BE2C (cell line): Measurements from ENCODE around the gene TK2.

ENCODE experiments used
- DNase-seq: peaks from one replicate; pipeline ENCODE4 v3.0.0-alpha.2; 2020
- H3K27me3 ChIP-seq: fragments of 250-450 bp; sonication (Bioruptor Pico); 2 replicates; pipeline ENCODE4 v1.5.1; 2020; ENCODE audit warnings: mild to moderate bottlenecking
- H3K36me3 ChIP-seq: fragments of 250-450 bp; sonication (Bioruptor Pico); 2 replicates; pipeline ENCODE4 v1.5.1; 2020; ENCODE audit warnings: mild to moderate bottlenecking
- H3K4me1 ChIP-seq: fragments of 250-450 bp; sonication (Bioruptor Pico); 2 replicates; pipeline ENCODE4 v1.5.1; 2020
- H3K4me3 ChIP-seq: 2 replicates; pipeline ENCODE4 v1.5.1; 2011; ENCODE audit warnings: low read depth, low read length
- H3K9me3 ChIP-seq: fragments of 250-450 bp; sonication (Bioruptor Pico); 2 replicates; pipeline ENCODE4 v1.5.1; 2020
- TF ChIP-seq, protein P1 (sequence below): IDR thresholded peaks from 2 replicates; pipeline ENCODE4 v1.5.1; 2012; ENCODE audit warnings: mild to moderate bottlenecking, low read depth, low read length

Gene TK2

DNA sequence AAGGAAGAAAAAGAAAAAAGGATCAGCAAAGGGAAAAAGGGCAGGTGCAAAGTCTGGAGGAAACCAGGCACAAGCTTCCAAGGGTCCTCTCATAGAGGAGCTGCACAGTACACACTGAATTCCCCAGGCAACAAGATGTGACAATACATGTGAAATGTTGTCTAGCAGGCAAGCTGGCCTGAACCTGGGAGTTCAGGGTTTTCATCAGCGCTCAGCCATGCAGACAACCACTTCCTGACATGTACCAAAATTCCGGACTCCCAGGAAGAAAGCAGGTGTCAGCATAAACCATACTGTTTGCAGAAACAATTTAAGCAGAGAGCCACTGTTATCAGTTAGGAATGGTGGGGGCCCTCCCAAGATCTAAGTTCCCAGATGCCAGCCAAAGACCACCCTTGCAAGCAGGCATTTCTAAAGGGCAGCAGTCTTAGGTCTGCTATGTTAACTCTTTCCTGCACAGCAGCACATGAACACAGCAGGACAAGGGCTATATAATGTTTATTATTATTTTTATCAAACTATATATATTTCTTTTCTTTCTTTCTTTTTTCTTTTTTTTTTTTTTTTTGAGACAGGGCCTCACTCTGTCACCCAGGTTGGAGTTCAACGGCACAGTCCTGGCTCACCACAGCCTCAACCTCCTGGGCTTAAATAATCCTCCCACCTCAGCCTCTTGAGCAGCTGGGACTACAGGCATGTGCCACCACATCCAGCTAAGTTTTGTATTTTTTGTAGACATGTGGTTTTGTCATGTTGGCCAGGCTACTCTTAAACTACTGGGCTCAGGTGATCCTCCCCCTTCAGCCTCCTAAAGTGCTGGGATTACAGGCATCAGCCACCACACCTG lies 10.1 kb downstream of the TK2 start:
- Histone ChIP-seq H3K4me3 (no peak overlapping the region), H3K4me1 (no peaks in the 10 kb centered on the region), H3K27me3 (no peaks in the 10 kb centered on the region), H3K36me3 (no peaks in the 10 kb centered on the region), H3K9me3 (no peaks in the 10 kb centered on the region)
- DNase-seq, result no peak
- TF ChIP-seq, protein P1, sequence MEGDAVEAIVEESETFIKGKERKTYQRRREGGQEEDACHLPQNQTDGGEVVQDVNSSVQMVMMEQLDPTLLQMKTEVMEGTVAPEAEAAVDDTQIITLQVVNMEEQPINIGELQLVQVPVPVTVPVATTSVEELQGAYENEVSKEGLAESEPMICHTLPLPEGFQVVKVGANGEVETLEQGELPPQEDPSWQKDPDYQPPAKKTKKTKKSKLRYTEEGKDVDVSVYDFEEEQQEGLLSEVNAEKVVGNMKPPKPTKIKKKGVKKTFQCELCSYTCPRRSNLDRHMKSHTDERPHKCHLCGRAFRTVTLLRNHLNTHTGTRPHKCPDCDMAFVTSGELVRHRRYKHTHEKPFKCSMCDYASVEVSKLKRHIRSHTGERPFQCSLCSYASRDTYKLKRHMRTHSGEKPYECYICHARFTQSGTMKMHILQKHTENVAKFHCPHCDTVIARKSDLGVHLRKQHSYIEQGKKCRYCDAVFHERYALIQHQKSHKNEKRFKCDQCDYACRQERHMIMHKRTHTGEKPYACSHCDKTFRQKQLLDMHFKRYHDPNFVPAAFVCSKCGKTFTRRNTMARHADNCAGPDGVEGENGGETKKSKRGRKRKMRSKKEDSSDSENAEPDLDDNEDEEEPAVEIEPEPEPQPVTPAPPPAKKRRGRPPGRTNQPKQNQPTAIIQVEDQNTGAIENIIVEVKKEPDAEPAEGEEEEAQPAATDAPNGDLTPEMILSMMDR, result no peak

DNA sequence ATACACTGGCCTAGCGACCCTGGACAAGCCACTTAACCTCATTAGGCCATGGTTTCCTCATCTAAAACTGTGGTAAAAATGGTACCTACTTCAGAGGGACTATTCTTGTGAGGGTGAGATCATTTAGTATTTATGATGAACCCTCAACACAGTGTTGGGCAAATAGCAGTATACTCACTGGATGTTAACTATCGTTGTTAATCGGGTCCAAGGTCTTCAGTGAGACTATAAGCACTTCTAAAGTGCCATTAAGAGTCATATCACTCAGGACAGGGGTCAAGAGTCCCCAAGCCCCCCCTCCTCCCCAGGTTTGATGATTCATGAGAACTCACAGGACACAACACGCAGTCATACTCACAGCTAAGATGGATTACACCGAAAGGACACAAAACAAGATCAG lies 11.0 kb downstream of the TK2 start:
- Histone ChIP-seq H3K4me1 (no peaks in the 10 kb centered on the region), H3K4me3 (no peak overlapping the region), H3K36me3 (no peaks in the 10 kb centered on the region), H3K9me3 (no peaks in the 10 kb centered on the region), H3K27me3 (no peaks in the 10 kb centered on the region)
- DNase-seq, result no peak
- TF ChIP-seq, protein P1, result no peak

DNA sequence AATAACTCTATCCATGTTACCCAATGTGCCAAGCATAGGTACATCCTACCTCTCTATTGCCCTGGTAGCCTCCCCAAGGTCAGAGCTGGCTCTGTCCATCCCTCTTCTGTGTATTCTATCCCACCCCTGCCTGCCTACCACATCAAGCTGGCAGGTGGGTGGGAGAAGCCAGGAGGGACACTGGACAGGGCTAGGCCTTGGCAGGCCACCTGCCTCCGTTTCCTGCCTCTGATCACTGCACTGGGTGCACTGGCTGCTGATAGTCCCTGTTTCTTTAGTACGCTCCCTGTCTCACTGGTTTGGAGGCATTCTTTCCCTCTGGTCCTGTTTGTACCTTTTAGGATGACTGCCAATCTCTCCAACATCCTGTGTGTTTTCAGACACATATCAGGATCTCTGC lies 12.7 kb downstream of the TK2 start:
- no peaks in the 10 kb centered on the region for H3K4me1 ChIP-seq
- H3K9me3 ChIP-seq, result no peaks in the 10 kb centered on the region
- H3K36me3 ChIP-seq, result no peaks in the 10 kb centered on the region
- no peak overlapping the region for H3K4me3 ChIP-seq
- no peak for DNase-seq
- H3K27me3 ChIP-seq, result no peaks in the 10 kb centered on the region
- TF ChIP-seq, protein P1, result no peak

DNA sequence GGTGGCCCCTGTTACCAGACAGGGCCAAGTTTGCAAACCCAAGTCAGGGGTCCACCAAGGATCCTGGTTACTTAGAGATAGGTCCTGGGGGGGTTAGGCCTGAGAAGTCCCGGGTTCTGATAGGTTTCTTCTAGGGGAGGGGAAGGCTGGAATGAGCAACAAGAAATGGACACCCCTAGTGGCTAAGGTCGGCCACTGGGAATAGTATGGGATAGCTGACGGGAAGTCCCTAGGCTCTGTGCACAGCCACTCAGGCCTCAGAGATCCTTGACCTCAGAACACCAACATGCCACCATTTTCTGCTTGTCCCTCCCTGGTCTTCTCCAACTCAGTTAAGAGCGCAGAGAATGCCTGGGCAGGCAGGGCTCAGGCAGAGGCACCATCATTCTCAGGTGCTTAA lies 13.4 kb downstream of the TK2 start:
- H3K9me3 ChIP-seq, result no peaks in the 10 kb centered on the region
- H3K4me1 ChIP-seq, result no peaks in the 10 kb centered on the region
- H3K4me3 ChIP-seq, result no peak overlapping the region
- DNase-seq, result no peak
- TF ChIP-seq, protein P1, result no peak
- no peaks in the 10 kb centered on the region for H3K27me3 ChIP-seq
- no peaks in the 10 kb centered on the region for H3K36me3 ChIP-seq

DNA sequence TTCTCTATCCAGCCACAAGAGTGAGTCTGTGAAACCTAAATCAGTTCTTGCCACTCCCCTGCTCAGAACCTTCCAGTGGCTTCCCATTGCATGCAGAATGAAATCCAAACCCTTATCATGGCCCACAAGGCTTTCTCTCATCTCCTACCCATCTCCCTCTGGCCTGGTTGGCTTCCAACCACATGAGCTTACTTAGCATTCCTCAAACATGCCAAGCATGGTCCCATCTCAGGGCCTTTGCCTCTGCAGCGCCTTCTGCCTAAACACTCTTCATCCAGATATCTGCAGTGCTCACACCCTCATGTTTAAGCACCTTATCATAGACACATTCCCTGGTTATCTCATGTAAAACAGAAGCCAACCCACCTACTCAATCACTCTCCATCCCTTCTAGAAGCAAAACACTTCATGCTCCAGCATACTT lies 15.5 kb downstream of the TK2 start:
- Histone ChIP-seq H3K27me3 (no peaks in the 10 kb centered on the region), H3K36me3 (no peaks in the 10 kb centered on the region), H3K9me3 (no peaks in the 10 kb centered on the region), H3K4me1 (no peaks in the 10 kb centered on the region), H3K4me3 (no peak overlapping the region)
- TF ChIP-seq, protein P1, result no peak
- no peak for DNase-seq

DNA sequence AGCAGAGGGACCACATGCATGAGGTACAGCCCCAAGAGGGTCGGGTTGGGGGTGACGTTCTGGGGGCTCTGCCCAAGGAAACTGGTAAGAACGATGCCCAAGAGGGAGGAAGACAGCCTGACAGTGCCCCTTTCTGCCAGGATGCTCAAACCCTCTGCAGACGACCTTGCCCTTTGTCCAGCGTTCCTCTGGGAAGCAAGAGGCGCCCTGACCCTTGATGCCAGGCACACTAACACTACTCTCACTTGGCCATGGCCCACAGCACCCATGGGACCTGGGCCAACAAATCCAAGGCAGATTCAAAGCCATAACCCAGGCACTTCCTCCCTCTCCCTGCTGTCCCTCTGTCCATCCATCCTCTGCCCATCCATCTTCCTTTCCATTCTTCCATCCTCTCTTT lies 20.4 kb downstream of the TK2 start:
- Histone ChIP-seq H3K27me3 (no peaks in the 10 kb centered on the region), H3K4me1 (no peaks in the 10 kb centered on the region)

More for the DNA sequence above, 20.4 kb downstream of the TK2 start:
- H3K4me3 ChIP-seq, result no peak overlapping the region
- TF ChIP-seq, protein P1, result no peak
- H3K9me3 ChIP-seq, result no peaks in the 10 kb centered on the region
- DNase-seq, result no peak
- H3K36me3 ChIP-seq, result no peaks in the 10 kb centered on the region
